WTC11 (cell line): ENCODE measurements around the gene IFT25. TPM values are rescaled to one million over a fixed set of nuclear protein-coding genes. Genes with fewer than 3 reads are reported as not detected.

Experiments used
- ATAC-seq: fragments of 200-7000 bp; cut with Tn5 transposase; 2 replicates; pipeline ENCODE4 v1.10.0; 2021; ENCODE audit warnings: mild to moderate bottlenecking, moderate library complexity
- CTCF ChIA-PET: fragments of 300-600 bp; sonication (Branson Sonifier 250); formaldehyde crosslinking; loops from one replicate; lab custom pipeline; 2021; ENCODE audit warnings: antibody characterized with exemption; lab: Charles Lee
- POLR2A ChIA-PET: fragments of 350-600 bp; sonication (Branson Sonifier 250); formaldehyde crosslinking; loops from one replicate; lab custom pipeline; 2021; ENCODE audit warnings: antibody characterized with exemption; lab: Charles Lee
- DNase-seq: peaks from one replicate; pipeline ENCODE4 v3.0.0; 2021; ENCODE audit warnings: low spot score
- H3K27ac Mint-ChIP-seq: 2 replicates; pipeline ENCODE4 v1.8.0; 2021; ENCODE audit warnings: mixed read lengths
- H3K27me3 Mint-ChIP-seq: 2 replicates; pipeline ENCODE4 v1.8.0; 2021; ENCODE audit warnings: low read depth, mild to moderate bottlenecking, moderate library complexity, mixed read lengths
- H3K36me3 Mint-ChIP-seq: 2 replicates; pipeline ENCODE4 v1.8.0; 2021; ENCODE audit warnings: mixed read lengths
- H3K4me1 Mint-ChIP-seq: 2 replicates; pipeline ENCODE4 v1.8.0; 2022; ENCODE audit warnings: mixed read lengths
- H3K4me3 Mint-ChIP-seq: 2 replicates; pipeline ENCODE4 v1.8.0; 2021; ENCODE audit warnings: mild to moderate bottlenecking, moderate library complexity, mixed read lengths
- H3K9me3 Mint-ChIP-seq: 2 replicates; pipeline ENCODE4 v1.8.0; 2021; ENCODE audit warnings: mixed read lengths
- CREM ChIP-seq: sonication (generic); formaldehyde crosslinking; IDR thresholded peaks from 2 replicates; pipeline ENCODE4 v1.8.1; 2022; ENCODE audit warnings: mild to moderate bottlenecking, missing genetic modification reagents, moderate library complexity
- ESRRA ChIP-seq: sonication (generic); formaldehyde crosslinking; IDR thresholded peaks from 2 replicates; pipeline ENCODE4 v1.8.1; 2022; ENCODE audit warnings: mild to moderate bottlenecking, missing genetic modification reagents, borderline replicate concordance
- IRF1 ChIP-seq: sonication (generic); formaldehyde crosslinking; IDR thresholded peaks from 2 replicates; pipeline ENCODE4 v1.8.0; 2023; ENCODE audit warnings: missing genetic modification reagents
- IRF2 ChIP-seq: sonication (generic); formaldehyde crosslinking; IDR thresholded peaks from 2 replicates; pipeline ENCODE4 v1.8.0; 2022; ENCODE audit warnings: low read depth, missing genetic modification reagents, borderline replicate concordance
- MYBL2 ChIP-seq: sonication (generic); formaldehyde crosslinking; IDR thresholded peaks from 2 replicates; pipeline ENCODE4 v1.8.1; 2023; ENCODE audit warnings: mild to moderate bottlenecking, moderate library complexity, missing genetic modification reagents
- NFYB ChIP-seq: sonication (generic); formaldehyde crosslinking; conservative IDR thresholded peaks from 2 replicates; pipeline ENCODE4 v1.8.0; 2022; ENCODE audit warnings: low read depth, missing genetic modification reagents
- NR2C2 ChIP-seq: sonication (generic); formaldehyde crosslinking; IDR thresholded peaks from 2 replicates; pipeline ENCODE4 v1.8.0; 2022; ENCODE audit warnings: mild to moderate bottlenecking, missing genetic modification reagents
- NR3C1 ChIP-seq: sonication (generic); formaldehyde crosslinking; conservative IDR thresholded peaks from 2 replicates; pipeline ENCODE4 v1.8.1; 2023; ENCODE audit warnings: low read depth, mild to moderate bottlenecking, missing genetic modification reagents
- PREB ChIP-seq: sonication (generic); formaldehyde crosslinking; IDR thresholded peaks from 2 replicates; pipeline ENCODE4 v1.8.1; 2022; ENCODE audit warnings: mild to moderate bottlenecking, missing genetic modification reagents, moderate library complexity, borderline replicate concordance
- RELA ChIP-seq: sonication (generic); formaldehyde crosslinking; IDR thresholded peaks from 2 replicates; pipeline ENCODE4 v1.8.1; 2022; ENCODE audit warnings: missing genetic modification reagents, mild to moderate bottlenecking, borderline replicate concordance
- TEAD1 ChIP-seq: sonication (generic); formaldehyde crosslinking; IDR thresholded peaks from 2 replicates; pipeline ENCODE4 v1.8.0; 2022; ENCODE audit warnings: mild to moderate bottlenecking, missing genetic modification reagents
- TEAD4 ChIP-seq: sonication (generic); formaldehyde crosslinking; IDR thresholded peaks from 2 replicates; pipeline ENCODE4 v1.8.0; 2022; ENCODE audit warnings: mild to moderate bottlenecking, missing genetic modification reagents
- TP53 ChIP-seq: sonication (generic); formaldehyde crosslinking; IDR thresholded peaks from 2 replicates; pipeline ENCODE4 v1.8.1; 2023; ENCODE audit warnings: mild to moderate bottlenecking, missing genetic modification reagents
- ZNF138 ChIP-seq: sonication (generic); formaldehyde crosslinking; conservative IDR thresholded peaks from 2 replicates; pipeline ENCODE4 v1.8.1; 2022; ENCODE audit warnings: mild to moderate bottlenecking, moderate library complexity, missing genetic modification reagents
- ZNF423 ChIP-seq: fragments of 250-450 bp; sonication (Bioruptor Pico); IDR thresholded peaks from 2 replicates; pipeline ENCODE4 v2.1.2; 2022; ENCODE audit warnings: mild to moderate bottlenecking, moderate library complexity
- total RNA-seq: library from RNA; stranded (reverse); gene quantifications from 3 replicates; pipeline ENCODE4 v1.2.3, GENCODE V29; 2021
- TF ChIP-seq, protein P1 (sequence below): sonication (generic); formaldehyde crosslinking; IDR thresholded peaks from 2 replicates; pipeline ENCODE4 v1.8.0; 2022; ENCODE audit warnings: missing genetic modification reagents
- TF ChIP-seq, protein P2 (sequence below): sonication (generic); formaldehyde crosslinking; IDR thresholded peaks from 2 replicates; pipeline ENCODE4 v1.8.0; 2022; ENCODE audit warnings: mild to moderate bottlenecking, missing genetic modification reagents
- TF ChIP-seq, protein P3 (sequence below): sonication (generic); formaldehyde crosslinking; IDR thresholded peaks from 2 replicates; pipeline ENCODE4 v1.8.0; 2023; ENCODE audit warnings: mild to moderate bottlenecking, missing genetic modification reagents
- TF ChIP-seq, protein P4 (sequence below): sonication (generic); formaldehyde crosslinking; IDR thresholded peaks from 2 replicates; pipeline ENCODE4 v1.8.1; 2023; ENCODE audit warnings: mild to moderate bottlenecking, missing genetic modification reagents, moderate library complexity

IFT25 gene
- total RNA-seq, 1 experiment from 2014 or later: 22.6 TPM

DNA sequence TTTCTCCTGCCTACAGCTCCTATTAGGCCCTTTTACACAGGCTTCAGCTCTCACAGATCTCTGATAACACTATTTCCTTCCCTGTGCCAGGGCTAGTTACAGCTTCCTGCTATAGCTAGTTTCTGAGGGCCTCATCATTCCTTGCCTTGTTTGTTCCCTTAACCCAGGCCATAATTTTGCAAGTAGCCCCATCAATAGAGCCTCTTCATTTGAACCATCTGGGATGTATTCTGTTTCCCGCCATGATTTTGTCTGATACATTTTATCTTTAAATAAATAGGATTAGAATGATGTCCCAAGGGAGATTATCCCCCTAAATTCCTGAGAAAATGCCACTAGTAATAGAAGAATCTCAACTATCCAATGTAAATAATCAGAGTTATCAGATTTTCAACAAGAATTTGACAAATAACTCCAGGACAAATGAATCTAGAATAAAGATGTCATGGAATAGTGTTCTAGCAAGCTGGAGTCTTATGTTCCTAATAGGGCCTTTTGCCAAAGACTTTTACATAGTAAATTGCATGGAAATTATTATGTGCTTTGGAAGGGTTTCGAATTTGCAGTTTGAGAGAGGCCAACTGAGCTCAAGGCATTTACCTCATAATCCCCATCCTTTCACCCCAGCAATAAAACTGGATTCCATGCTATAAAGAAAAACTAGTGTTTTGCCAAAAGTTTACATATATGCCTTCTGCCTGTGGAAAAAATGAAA, 16.1 kb downstream of the IFT25 start:
- DNase-seq: no peak
- Mint-ChIP-seq H3K36me3 (peaks cover 14% of the 10 kb centered on the region), H3K4me3 (no peak overlapping the region), H3K27me3 (no peaks in the 10 kb centered on the region), H3K9me3 (peaks cover 27% of the 10 kb centered on the region), H3K4me1 (no peaks in the 10 kb centered on the region), H3K27ac (no peak overlapping the region)
- CTCF ChIA-PET: no interaction called here
- POLR2A ChIA-PET: no interaction called here
- TF ChIP-seq ZNF138 (CRISPR knock-in tag): no peak
- ATAC-seq: no peak

DNA sequence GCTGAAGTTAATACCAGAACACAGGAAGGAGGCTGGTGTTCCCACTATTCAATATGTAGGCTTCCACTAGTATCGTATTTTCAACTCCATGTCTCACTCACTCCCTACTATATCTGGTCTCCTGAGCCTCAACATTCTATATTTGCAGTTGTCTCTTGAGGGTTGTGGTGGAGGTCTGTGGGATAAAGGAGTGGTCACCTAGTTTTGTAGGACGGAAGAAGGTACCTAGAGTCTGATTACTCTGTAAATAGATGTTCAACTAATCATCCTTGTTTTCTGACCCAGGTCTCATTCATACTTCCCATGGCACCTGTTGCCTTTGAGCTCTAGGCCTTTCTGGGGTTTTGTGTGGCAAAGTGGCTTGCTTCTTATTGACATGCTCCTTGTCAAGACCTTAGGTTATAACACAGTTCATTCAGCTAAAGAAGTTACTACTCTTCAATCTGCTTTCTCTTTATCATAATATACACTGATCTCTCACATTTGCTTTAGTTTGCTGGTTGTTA, 18.1 kb downstream of the IFT25 start:
- Mint-ChIP-seq H3K27ac (no peak overlapping the region), H3K36me3 (peaks cover 2% of the 10 kb centered on the region; the same call in 1 of the 2 replicates), H3K4me1 (no peaks in the 10 kb centered on the region), H3K4me3 (no peak overlapping the region), H3K27me3 (no peaks in the 10 kb centered on the region), H3K9me3 (peaks cover 7% of the 10 kb centered on the region; the same call in 1 of the 2 replicates)
- CTCF ChIA-PET: no interaction called here
- DNase-seq: no peak
- no peak for ATAC-seq
- no peak for TF ChIP-seq PREB (CRISPR knock-in tag)
- no peak for TF ChIP-seq NFYB (CRISPR knock-in tag)
- TF ChIP-seq ESRRA: no peak
- TF ChIP-seq RELA: no peak
- TF ChIP-seq ZNF423 (CRISPR knock-in tag): no peak
- TF ChIP-seq, protein P1, sequence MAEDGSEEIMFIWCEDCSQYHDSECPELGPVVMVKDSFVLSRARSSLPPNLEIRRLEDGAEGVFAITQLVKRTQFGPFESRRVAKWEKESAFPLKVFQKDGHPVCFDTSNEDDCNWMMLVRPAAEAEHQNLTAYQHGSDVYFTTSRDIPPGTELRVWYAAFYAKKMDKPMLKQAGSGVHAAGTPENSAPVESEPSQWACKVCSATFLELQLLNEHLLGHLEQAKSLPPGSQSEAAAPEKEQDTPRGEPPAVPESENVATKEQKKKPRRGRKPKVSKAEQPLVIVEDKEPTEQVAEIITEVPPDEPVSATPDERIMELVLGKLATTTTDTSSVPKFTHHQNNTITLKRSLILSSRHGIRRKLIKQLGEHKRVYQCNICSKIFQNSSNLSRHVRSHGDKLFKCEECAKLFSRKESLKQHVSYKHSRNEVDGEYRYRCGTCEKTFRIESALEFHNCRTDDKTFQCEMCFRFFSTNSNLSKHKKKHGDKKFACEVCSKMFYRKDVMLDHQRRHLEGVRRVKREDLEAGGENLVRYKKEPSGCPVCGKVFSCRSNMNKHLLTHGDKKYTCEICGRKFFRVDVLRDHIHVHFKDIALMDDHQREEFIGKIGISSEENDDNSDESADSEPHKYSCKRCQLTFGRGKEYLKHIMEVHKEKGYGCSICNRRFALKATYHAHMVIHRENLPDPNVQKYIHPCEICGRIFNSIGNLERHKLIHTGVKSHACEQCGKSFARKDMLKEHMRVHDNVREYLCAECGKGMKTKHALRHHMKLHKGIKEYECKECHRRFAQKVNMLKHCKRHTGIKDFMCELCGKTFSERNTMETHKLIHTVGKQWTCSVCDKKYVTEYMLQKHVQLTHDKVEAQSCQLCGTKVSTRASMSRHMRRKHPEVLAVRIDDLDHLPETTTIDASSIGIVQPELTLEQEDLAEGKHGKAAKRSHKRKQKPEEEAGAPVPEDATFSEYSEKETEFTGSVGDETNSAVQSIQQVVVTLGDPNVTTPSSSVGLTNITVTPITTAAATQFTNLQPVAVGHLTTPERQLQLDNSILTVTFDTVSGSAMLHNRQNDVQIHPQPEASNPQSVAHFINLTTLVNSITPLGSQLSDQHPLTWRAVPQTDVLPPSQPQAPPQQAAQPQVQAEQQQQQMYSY: no peak
- no peak for TF ChIP-seq TEAD1
- no peak for TF ChIP-seq NR3C1 (CRISPR knock-in tag)
- TF ChIP-seq IRF2 (CRISPR knock-in tag): no peak
- no peak for TF ChIP-seq CREM (CRISPR knock-in tag)
- POLR2A ChIA-PET: interaction anchor here (0.6 kb wide), 1 partner anchor 129 kb away, joined by 3 read pairs; no protein-coding TSS in a partner anchor

- Mint-ChIP-seq H3K4me3 (no peak overlapping the region), H3K36me3 (peaks cover 13% of the 10 kb centered on the region), H3K9me3 (0 out of 2 replicates have a peak, but pooled peaks cover 5% of the 10 kb centered on the region), H3K27me3 (no peaks in the 10 kb centered on the region)
- no peak for DNase-seq
- no peak for TF ChIP-seq TEAD1
- no peak for TF ChIP-seq NR2C2 (CRISPR knock-in tag)
- TF ChIP-seq TEAD4 (CRISPR knock-in tag): no peak
- TF ChIP-seq, protein P2, sequence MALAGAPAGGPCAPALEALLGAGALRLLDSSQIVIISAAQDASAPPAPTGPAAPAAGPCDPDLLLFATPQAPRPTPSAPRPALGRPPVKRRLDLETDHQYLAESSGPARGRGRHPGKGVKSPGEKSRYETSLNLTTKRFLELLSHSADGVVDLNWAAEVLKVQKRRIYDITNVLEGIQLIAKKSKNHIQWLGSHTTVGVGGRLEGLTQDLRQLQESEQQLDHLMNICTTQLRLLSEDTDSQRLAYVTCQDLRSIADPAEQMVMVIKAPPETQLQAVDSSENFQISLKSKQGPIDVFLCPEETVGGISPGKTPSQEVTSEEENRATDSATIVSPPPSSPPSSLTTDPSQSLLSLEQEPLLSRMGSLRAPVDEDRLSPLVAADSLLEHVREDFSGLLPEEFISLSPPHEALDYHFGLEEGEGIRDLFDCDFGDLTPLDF: no peak
- TF ChIP-seq MYBL2 (CRISPR knock-in tag): no peak
- TF ChIP-seq, protein P3, sequence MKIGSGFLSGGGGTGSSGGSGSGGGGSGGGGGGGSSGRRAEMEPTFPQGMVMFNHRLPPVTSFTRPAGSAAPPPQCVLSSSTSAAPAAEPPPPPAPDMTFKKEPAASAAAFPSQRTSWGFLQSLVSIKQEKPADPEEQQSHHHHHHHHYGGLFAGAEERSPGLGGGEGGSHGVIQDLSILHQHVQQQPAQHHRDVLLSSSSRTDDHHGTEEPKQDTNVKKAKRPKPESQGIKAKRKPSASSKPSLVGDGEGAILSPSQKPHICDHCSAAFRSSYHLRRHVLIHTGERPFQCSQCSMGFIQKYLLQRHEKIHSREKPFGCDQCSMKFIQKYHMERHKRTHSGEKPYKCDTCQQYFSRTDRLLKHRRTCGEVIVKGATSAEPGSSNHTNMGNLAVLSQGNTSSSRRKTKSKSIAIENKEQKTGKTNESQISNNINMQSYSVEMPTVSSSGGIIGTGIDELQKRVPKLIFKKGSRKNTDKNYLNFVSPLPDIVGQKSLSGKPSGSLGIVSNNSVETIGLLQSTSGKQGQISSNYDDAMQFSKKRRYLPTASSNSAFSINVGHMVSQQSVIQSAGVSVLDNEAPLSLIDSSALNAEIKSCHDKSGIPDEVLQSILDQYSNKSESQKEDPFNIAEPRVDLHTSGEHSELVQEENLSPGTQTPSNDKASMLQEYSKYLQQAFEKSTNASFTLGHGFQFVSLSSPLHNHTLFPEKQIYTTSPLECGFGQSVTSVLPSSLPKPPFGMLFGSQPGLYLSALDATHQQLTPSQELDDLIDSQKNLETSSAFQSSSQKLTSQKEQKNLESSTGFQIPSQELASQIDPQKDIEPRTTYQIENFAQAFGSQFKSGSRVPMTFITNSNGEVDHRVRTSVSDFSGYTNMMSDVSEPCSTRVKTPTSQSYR (CRISPR knock-in tag): no peak
- TF ChIP-seq, protein P4, sequence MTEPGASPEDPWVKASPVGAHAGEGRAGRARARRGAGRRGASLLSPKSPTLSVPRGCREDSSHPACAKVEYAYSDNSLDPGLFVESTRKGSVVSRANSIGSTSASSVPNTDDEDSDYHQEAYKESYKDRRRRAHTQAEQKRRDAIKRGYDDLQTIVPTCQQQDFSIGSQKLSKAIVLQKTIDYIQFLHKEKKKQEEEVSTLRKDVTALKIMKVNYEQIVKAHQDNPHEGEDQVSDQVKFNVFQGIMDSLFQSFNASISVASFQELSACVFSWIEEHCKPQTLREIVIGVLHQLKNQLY (CRISPR knock-in tag): no peak
- no peak for TF ChIP-seq TP53 (CRISPR knock-in tag)
- TF ChIP-seq IRF1 (CRISPR knock-in tag): no peak
- TF ChIP-seq, all 79 proteins: peak for 0
- Mint-ChIP-seq H3K4me1 (peaks cover 7% of the 10 kb centered on the region), H3K27ac (no peak overlapping the region)
- CTCF ChIA-PET: no interaction called here
- POLR2A ChIA-PET: no interaction called here
- ATAC-seq: no peak
Observed at GRCh38 chr1:53919675-53920066, 25.8 kb downstream of the IFT25 start.
